HCT116 (cell line): ENCODE results near the gene CDH3. TPM values are rescaled to one million over a fixed set of nuclear protein-coding genes. Genes with fewer than 3 reads are reported as not detected.

ENCODE experiments used
- ATAC-seq: fragments of 200-7000 bp; cut with Tn5 transposase; 2 replicates; pipeline ENCODE4 v1.9.1; 2020; ENCODE audit warnings: mild to moderate bottlenecking, moderate library complexity
- BruUV-seq: library from RNA; stranded (reverse); fragments of 400-500 nt; replicated peaks from 2 replicates; lab custom pipeline; 2021; lab: Mats Ljungman, UMichigan
- CTCF ChIA-PET: fragments of 300-600 bp; sonication (Branson Sonifier 250); formaldehyde crosslinking; loops from one replicate; lab custom pipeline; 2021; ENCODE audit warnings: antibody characterized with exemption; lab: Charles Lee
- POLR2A ChIA-PET: fragments of 300-600, 350-600 bp; sonication (Branson Sonifier 250); formaldehyde crosslinking; loops from one replicate; lab custom pipeline; 2021; ENCODE audit warnings: antibody characterized with exemption; lab: Charles Lee
- RAD21 ChIA-PET, 2 experiments: fragments of 300-600 bp; sonication (Branson Sonifier 250); formaldehyde crosslinking; loops; one replicate each; lab custom pipeline; 2023; ENCODE audit warnings: low total read pairs in 2 of 2; ENCODE audit not compliant: uncharacterized antibody in 2 of 2, unreplicated experiment in 2 of 2, low non-redundant PET in 1 of 2; lab: Charles Lee
- DNase-seq: peaks from one replicate; pipeline ENCODE4 v3.0.0-alpha.2; 2010; ENCODE audit warnings: low read depth, low spot score
- H2AFZ ChIP-seq: fragments of 200-600 bp; shearing (Covaris generic), sonication (generic); 2 replicates; pipeline ENCODE4 v1.6.1; 2017; ENCODE audit warnings: low read depth, mixed run types, mixed read lengths, antibody characterized with exemption, low read length; ENCODE audit not compliant: poor library complexity, severe bottlenecking
- H3K27ac ChIP-seq: 2 replicates; pipeline ENCODE4 v1.5.1; 2012; ENCODE audit warnings: low read depth, low read length
- H3K27me3 ChIP-seq: fragments of 200-600 bp; sonication (generic); 2 replicates; pipeline ENCODE4 v1.6.1; 2016; ENCODE audit warnings: mixed run types, low read length, mixed read lengths; ENCODE audit not compliant: insufficient read depth
- H3K36me3 ChIP-seq, 2 experiments: fragments of 200-500 bp in 1 of 2; fragments of 200-600 bp in 1 of 2; sonication (Bioruptor generic) in 1 of 2; sonication (generic) in 1 of 2; 2 replicates each; pipeline versions ENCODE4 v1.5.1 to v1.6.1; 2014 to 2016; ENCODE audit warnings: low read length in 2 of 2, inconsistent platforms in 1 of 2, mixed read lengths in 1 of 2, mixed run types in 1 of 2; ENCODE audit not compliant: insufficient read depth in 2 of 2, control insufficient read depth in 1 of 2
- H3K4me1 ChIP-seq, 2 experiments: fragments of 200-600 bp in 1 of 2; sonication (generic) in 1 of 2; 2 replicates each; pipeline versions ENCODE4 v1.5.1 to v1.6.1; 2012 to 2017; ENCODE audit warnings: low read length in 2 of 2, inconsistent platforms in 1 of 2, mild to moderate bottlenecking in 1 of 2, mixed read lengths in 1 of 2, mixed run types in 1 of 2, moderate library complexity in 1 of 2; ENCODE audit not compliant: insufficient read depth in 2 of 2, control insufficient read depth in 1 of 2
- H3K4me2 ChIP-seq: fragments of 200-600 bp; sonication (generic); 2 replicates; pipeline ENCODE4 v1.6.1; 2017; ENCODE audit warnings: mixed run types, low read length, mixed read lengths
- H3K4me3 ChIP-seq, 2 experiments: fragments of 200-600 bp in 1 of 2; sonication (generic) in 1 of 2; replicated peaks in 1 of 2; 2 replicates each; pipeline ENCODE4 v1.5.1; 2011 to 2016; ENCODE audit warnings: low read length in 2 of 2, control low read depth in 1 of 2, low read depth in 1 of 2, mild to moderate bottlenecking in 1 of 2, mixed read lengths in 1 of 2, mixed run types in 1 of 2
- H3K79me2 ChIP-seq: fragments of 200-600 bp; sonication (generic); 2 replicates; pipeline ENCODE4 v1.6.1; 2017; ENCODE audit warnings: mild to moderate bottlenecking, mixed run types, low read length, moderate library complexity, mixed read lengths; ENCODE audit not compliant: insufficient read depth
- H3K9ac ChIP-seq: fragments of 200-600 bp; sonication (generic); 2 replicates; pipeline ENCODE4 v1.6.1; 2016; ENCODE audit warnings: low read length, mixed read lengths
- H3K9me2 ChIP-seq: fragments of 200-600 bp; sonication (generic), shearing (Covaris generic); 2 replicates; pipeline ENCODE4 v1.6.1; 2017; ENCODE audit warnings: mixed run types, mild to moderate bottlenecking, moderate library complexity; ENCODE audit not compliant: insufficient read depth
- H3K9me3 ChIP-seq, 2 experiments: fragments of 200-500 bp in 1 of 2; fragments of 200-600 bp in 1 of 2; sonication (Bioruptor generic) in 1 of 2; sonication (generic) in 1 of 2; 2 replicates each; pipeline ENCODE4 v1.6.1; 2014 to 2017; ENCODE audit warnings: low read length in 2 of 2, mixed read lengths in 2 of 2, inconsistent platforms in 1 of 2, low read depth in 1 of 2, mild to moderate bottlenecking in 1 of 2, mixed run types in 1 of 2, moderate library complexity in 1 of 2; ENCODE audit not compliant: control insufficient read depth in 1 of 2, insufficient read depth in 1 of 2
- H4K20me1 ChIP-seq: fragments of 200-600 bp; sonication (generic), shearing (Covaris generic); 2 replicates; pipeline ENCODE4 v1.6.1; 2017; ENCODE audit warnings: mixed run types, mild to moderate bottlenecking, moderate library complexity; ENCODE audit not compliant: insufficient read depth
- CBX3 ChIP-seq: IDR thresholded peaks from 2 replicates; pipeline ENCODE4 v1.6.1; 2012; ENCODE audit warnings: low read depth
- CEBPB ChIP-seq: IDR thresholded peaks from 2 replicates; pipeline ENCODE4 v1.6.1; 2012; ENCODE audit warnings: low read depth
- EGR1 ChIP-seq: IDR thresholded peaks from 2 replicates; pipeline ENCODE4 v1.6.1; 2012; ENCODE audit warnings: low read depth
- ELF1 ChIP-seq: IDR thresholded peaks from 2 replicates; pipeline ENCODE4 v1.6.1; 2012; ENCODE audit warnings: low read depth, borderline replicate concordance
- EZH2 ChIP-seq: fragments of 200-600 bp; sonication (generic); IDR thresholded peaks from 2 replicates; pipeline ENCODE4 v1.6.1; 2017; ENCODE audit warnings: antibody characterized with exemption, mixed run types
- EZH2phosphoT487 ChIP-seq: fragments of 200-600 bp; IDR thresholded peaks from 2 replicates; pipeline ENCODE4 v1.6.1; 2018; ENCODE audit warnings: antibody characterized with exemption, borderline replicate concordance
- FOSL1 ChIP-seq: IDR thresholded peaks from 2 replicates; pipeline ENCODE4 v1.6.1; 2012; ENCODE audit warnings: low read depth
- POLR2AphosphoS5 ChIP-seq: IDR thresholded peaks from 2 replicates; pipeline ENCODE4 v1.6.1; 2011; ENCODE audit warnings: mild to moderate bottlenecking, low read depth, low read length, moderate library complexity
- TCF7L2 ChIP-seq: IDR thresholded peaks from 2 replicates; pipeline ENCODE4 v1.7.0; 2011; ENCODE audit warnings: borderline replicate concordance, inconsistent platforms; ENCODE audit not compliant: insufficient read depth, insufficient read length; ENCODE audit errors: extremely low read depth
- intact Hi-C: fragments of 100-400 bp; cut with micrococcal nuclease; formaldehyde crosslinking; loops from 2 replicates; pipeline ENCODE4 v1.10.0; 2022
- total RNA-seq: library from RNA; stranded (reverse); gene quantifications from one replicate; pipeline ENCODE4 v1.2.1, GENCODE V29; 2021; ENCODE audit not compliant: unreplicated experiment

The CDH3 gene
- total RNA-seq, 1 experiment from 2014 or later = 94.7 TPM

DNA sequence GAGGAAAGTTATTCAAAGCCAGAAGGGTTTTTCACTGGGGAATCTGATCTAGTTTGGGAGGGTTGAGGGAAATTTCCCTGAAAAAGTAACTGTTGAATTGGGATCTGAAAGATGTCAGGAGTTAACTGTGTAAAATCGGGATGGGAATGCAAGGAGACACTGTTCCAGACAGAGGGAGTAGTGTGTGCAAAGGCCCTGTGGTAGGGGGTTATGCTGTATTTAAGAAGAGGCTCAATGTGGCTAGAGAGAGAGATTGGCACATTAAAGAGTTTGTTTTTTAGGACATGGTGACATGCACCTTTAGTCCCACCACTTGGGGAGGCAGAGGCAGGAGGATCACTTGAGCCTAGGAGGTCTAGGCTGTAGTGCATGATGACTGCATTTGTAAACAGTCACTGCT, 16.9 kb downstream of the CDH3 start:
- Histone ChIP-seq H3K4me2 (no peak overlapping the region), H3K27ac (no peak overlapping the region), H3K4me3 (no peak overlapping the region), H3K4me1 (peaks cover 62 to 90% of the 10 kb centered on the region in 2 experiments), H4K20me1 (no peaks in the 10 kb centered on the region), H2AFZ (no peak overlapping the region), H3K9me3 (no peaks in the 10 kb centered on the region), H3K9ac (no peak overlapping the region), H3K79me2 (peaks cover 69% of the 10 kb centered on the region), H3K36me3 (no peaks in the 10 kb centered on the region), H3K27me3 (no peaks in the 10 kb centered on the region), H3K9me2 (no peaks in the 10 kb centered on the region)
- no TSS peak for BruUV-seq
- ChIA-PET RAD21 (no interaction called here), CTCF (no interaction called here), POLR2A (no interaction called here)
- DNase-seq (no peak), ATAC-seq (no peak)
- TF ChIP-seq POLR2AphosphoS5 = no peak
- TF ChIP-seq CEBPB = no peak
- no peak for TF ChIP-seq EZH2
- no peak for TF ChIP-seq EZH2phosphoT487
- TF ChIP-seq CBX3 = 0 out of 2 replicates have a peak, but pooled peaks have one; percentile 23
- intact Hi-C loops = no loop called here

GRCh38 chr16:68664297-68664696, 19.2 kb downstream of the CDH3 start:
- peak overlapping the region; percentile 71 for H3K4me2 ChIP-seq
- no peaks in the 10 kb centered on the region for H3K9me2 ChIP-seq
- H3K4me1 ChIP-seq = peaks cover 42 to 91% of the 10 kb centered on the region in 2 experiments
- H3K27ac ChIP-seq = peak overlapping the region; percentile 53; the same call in 1 of the 2 replicates
- no peak overlapping the region for H2AFZ ChIP-seq
- RAD21 ChIA-PET = no interaction called here
- no peak for DNase-seq
- CTCF ChIA-PET = interaction anchor here (0.9 kb wide), 1 partner anchor 74 kb away, joined by 3 read pairs; no protein-coding TSS in a partner anchor
- intact Hi-C loops = no loop called here
- H3K4me3 ChIP-seq = peak overlapping the region in 1 of 2 experiments; percentile 7; a peak in 1 of 4 replicates
- no peaks in the 10 kb centered on the region for H3K27me3 ChIP-seq
- no TSS peak for BruUV-seq
- H3K79me2 ChIP-seq = peaks cover 73% of the 10 kb centered on the region
- H3K9ac ChIP-seq = peak overlapping the region; percentile 48
- H4K20me1 ChIP-seq = no peaks in the 10 kb centered on the region; the same call in 1 of the 2 replicates
- TF ChIP-seq EGR1 (peak; percentile 67; the same call in 1 of the 2 replicates), ELF1 (no peak), TCF7L2 (no peak), FOSL1 (no peak)
- ATAC-seq = no peak
- POLR2A ChIA-PET = no interaction called here
- no peaks in the 10 kb centered on the region for H3K9me3 ChIP-seq
- H3K36me3 ChIP-seq = no peaks in the 10 kb centered on the region
